Stimulated activated CD8-positive, alpha-beta memory T cell treated with anti-CD3 and anti-CD28 coated beads, Interleukin-15, amount 100 ng/mL, for 48 hours (primary cell): ENCODE results near the gene CNTLN.
"Not testable (repeated sequence)": the region's sequence is repeated elsewhere in the genome, so short reads cannot be mapped to it uniquely, and the experiment has no call there.

Source experiments
- DNase-seq, 2 donors: peaks; one replicate each; pipeline ENCODE4 v3.0.0-alpha.2; 2020; ENCODE audit warnings: low read depth in 2 of 2

CNTLN gene

GRCh38 chr9:17134396-17135294 is at the start of gene CNTLN:
Gene CNTLN, plus strand, starts transcription at chr9:17135040. Its CDS starts 26 bp downstream, at chr9:17135066.
- peak; percentile 19 to 65 for DNase-seq

GRCh38 chr9:17088566-17088965 is 46.3 kb upstream of the CNTLN start:
- DNase-seq: no peak

GRCh38 chr9:17090041-17090440 is 44.8 kb upstream of the CNTLN start:
- no peak for DNase-seq

- DNase-seq: no peak
Observed at GRCh38 chr9:17116400-17116837, 18.4 kb upstream of the CNTLN start.

GRCh38 chr9:17117372-17117771 is 17.5 kb upstream of the CNTLN start:
- no peak for DNase-seq

GRCh38 chr9:17120203-17120602 is 14.6 kb upstream of the CNTLN start:
- no peak for DNase-seq

- no peak for DNase-seq
Observed at GRCh38 chr9:17121264-17121663, 13.6 kb upstream of the CNTLN start.

- DNase-seq: no peak
Observed at GRCh38 chr9:17130291-17130690, 4.5 kb upstream of the CNTLN start.

- no peak for DNase-seq
Observed at GRCh38 chr9:17130725-17131124, 4.1 kb upstream of the CNTLN start.

GRCh38 chr9:17131494-17131893 is 3.3 kb upstream of the CNTLN start:
- DNase-seq: no peak

- DNase-seq: peak in 1 of 2 donors; percentile 4
Observed at GRCh38 chr9:17135295-17136160, 688 bp downstream of the CNTLN start.

GRCh38 chr9:17137566-17137965 is 2.7 kb downstream of the CNTLN start:
- no peak for DNase-seq

- no peak for DNase-seq
Observed at GRCh38 chr9:17138503-17138902, 3.7 kb downstream of the CNTLN start.

- DNase-seq: no peak
Observed at GRCh38 chr9:17140418-17140817, 5.6 kb downstream of the CNTLN start.

GRCh38 chr9:17148324-17148723 is 13.5 kb downstream of the CNTLN start:
- no peak for DNase-seq

- no peak for DNase-seq
Observed at GRCh38 chr9:17159469-17159868, 24.6 kb downstream of the CNTLN start.

GRCh38 chr9:17160327-17160726 is 25.5 kb downstream of the CNTLN start:
- DNase-seq: no peak

- no peak for DNase-seq
Observed at GRCh38 chr9:17165764-17166163, 30.9 kb downstream of the CNTLN start.

- no peak for DNase-seq
Observed at GRCh38 chr9:17166346-17166745, 31.5 kb downstream of the CNTLN start.

- DNase-seq: no peak
Observed at GRCh38 chr9:17171309-17172094, 36.7 kb downstream of the CNTLN start.

- not testable (repeated sequence) for DNase-seq
Observed at GRCh38 chr9:17177496-17177895, 42.7 kb downstream of the CNTLN start.
